NCI-H2107 treated with DMSO at 0.1 percent for 48 hours (cell line): ENCODE results near the gene MEPE.
"Not testable (repeated sequence)": the region's sequence is repeated elsewhere in the genome, so short reads cannot be mapped to it uniquely, and the experiment has no call there.

Experiments used
- DNase-seq: peaks from one replicate; lab custom pipeline; 2025; ENCODE audit not compliant: unreplicated experiment; lab: John Stamatoyannopoulos, UW

MEPE gene

DNA sequence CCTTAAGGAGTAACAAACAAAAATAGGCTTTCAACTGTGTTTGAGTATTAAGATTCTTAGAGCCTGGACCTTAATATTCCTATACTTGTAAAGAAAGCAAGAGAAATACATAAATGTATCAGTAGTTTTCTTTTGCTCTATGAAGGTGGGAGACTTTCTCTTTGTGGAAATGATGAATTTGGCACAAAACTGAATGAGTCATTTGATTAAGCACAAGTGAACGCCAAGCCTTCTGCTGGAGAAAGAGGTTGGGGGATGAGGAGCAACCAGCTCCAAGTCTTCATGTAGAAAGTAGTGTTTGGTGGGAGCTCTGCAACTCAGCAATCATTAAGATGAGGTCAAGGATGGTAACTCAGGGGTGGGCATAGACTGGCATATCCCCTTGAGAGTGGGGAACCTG, 49.6 kb downstream of the MEPE start:
- DNase-seq: no peak

DNA sequence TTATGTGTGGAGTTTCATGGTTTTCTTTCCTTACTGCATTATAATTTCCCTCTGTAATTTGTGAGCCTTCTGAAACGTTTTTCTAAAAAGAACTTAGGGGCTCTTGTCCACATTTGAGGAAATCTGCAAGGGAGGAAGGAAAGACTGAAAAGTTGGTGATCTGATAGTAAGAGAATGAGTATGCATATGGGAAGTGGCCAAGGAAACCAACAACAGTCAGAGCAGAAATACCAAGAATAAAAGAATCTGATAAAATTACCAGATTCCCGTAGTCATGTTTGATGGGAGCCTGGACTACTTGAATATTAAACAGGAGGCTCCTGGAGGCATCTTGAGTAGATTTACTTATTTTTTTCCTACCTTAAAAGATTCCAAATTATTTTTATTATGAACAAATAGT, 50.1 kb downstream of the MEPE start:
- no peak for DNase-seq

DNA sequence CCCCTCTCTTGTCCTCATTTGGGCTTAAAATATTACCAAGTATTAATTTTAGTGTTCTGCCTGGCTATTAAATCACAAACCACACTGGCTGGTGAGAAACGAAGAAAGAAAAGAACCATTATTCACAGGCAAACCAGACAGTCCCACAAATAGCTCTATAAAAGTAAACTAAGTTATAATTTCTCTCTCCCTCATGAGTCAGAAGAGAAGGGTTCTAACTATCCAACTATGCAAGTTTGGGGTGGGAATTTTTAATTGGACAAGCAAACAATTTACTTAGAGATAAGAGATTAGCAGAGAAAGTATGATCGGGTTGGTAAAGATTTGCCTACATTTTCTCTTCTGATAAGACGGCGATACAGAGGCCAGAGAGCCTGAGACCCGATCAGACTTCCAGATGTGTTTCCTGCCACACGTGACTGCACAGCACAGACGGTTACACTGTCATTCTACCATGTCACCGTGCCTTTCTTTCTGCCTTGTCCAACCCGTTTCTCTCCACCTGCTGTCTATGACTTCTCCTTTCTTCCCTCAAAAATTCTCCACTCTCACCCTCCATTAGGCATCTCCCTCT, 52.3 kb downstream of the MEPE start:
- DNase-seq: no peak

DNA sequence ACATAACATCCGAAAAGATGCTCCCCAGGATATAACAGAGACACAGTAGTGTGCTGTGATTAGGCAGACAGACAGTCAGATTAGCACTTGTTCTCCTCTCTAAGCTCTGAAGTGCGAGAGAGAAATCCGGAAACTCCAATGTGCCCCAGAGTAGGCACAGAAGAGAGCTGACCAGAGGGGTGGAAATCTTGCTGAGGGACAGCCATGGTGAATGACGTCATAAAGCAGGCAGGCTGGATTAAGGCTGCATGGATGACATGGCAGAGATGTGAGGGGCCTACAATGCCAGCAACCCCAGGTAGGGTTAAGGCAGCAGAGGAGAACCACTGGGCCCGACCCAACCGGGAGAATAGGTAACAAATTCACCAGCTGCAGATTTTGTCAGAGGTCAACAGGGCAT, 53.3 kb downstream of the MEPE start:
- no peak for DNase-seq

DNA sequence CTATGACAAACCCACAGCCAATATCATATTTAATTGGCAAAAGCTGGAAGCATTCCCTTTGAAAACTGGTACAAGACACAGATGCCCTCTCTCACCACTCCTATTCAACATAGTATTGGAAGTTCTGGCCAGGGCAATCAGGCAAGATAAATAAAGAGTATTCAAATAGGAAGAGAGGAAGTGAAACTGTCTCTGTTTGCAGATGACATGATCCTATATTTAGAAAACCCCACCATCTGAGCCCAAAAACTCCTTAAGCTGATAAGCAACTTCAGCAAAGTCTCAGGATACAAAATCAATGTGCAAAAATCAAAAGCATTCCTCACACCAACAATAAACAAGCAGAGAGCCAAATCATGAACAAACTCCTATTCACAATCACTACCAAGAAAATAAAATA, 58.0 kb downstream of the MEPE start:
- DNase-seq: not testable (repeated sequence)

DNA sequence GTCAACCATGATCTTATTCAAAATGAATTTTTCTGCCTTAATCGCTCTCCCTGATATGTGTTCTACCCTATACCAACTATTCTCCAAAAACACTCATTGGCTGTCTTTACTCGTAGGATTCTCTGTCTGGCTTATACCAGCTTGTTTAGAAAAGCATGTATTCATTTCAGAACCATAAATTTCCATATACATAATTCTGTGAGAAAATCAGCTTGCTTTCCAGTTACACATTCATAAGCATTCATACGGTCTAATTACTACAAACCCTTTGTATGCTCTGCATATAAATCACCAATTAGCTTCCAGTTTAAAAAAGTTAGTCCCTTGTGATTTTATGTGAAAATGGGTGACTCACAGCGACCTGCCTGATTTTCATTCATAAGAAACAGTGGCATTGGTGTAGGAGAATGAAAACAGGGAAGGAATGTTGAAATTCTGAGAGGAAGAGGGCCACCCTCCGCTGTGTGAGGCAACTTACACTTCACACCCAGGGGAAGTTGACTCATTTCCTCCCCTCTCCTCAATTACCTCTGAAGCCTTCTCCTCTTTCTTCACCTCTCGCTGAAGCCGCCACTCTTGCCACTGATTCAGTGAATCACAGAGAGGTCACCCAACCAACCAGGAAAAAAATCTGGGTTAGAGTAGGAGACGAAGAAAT, 63.3 kb downstream of the MEPE start:
- no peak for DNase-seq
